Lung (tissue), 12 donors: ENCODE data around the gene CEP43. TPM values are rescaled to one million over a fixed set of nuclear protein-coding genes. Genes with fewer than 3 reads are reported as not detected.

Source experiments
- ATAC-seq: fragments of 200-7000 bp; cut with Tn5 transposase; one replicate; pipeline ENCODE4 v1.9.1; 2020; ENCODE audit warnings: moderate number of reproducible peaks; ENCODE audit not compliant: insufficient read depth, low FRiP score
- DNase-seq, 3 donors: peaks; one replicate each; pipeline ENCODE4 v3.0.0-alpha.2; 2013 to 2017
- H3K27ac ChIP-seq, 2 donors: one replicate each; pipeline ENCODE4 v1.5.1; 2013; ENCODE audit warnings: mild to moderate bottlenecking in 2 of 2, moderate library complexity in 2 of 2, control low read depth in 1 of 2, inconsistent platforms in 1 of 2, low read depth in 1 of 2, low read length in 1 of 2
- H3K27me3 ChIP-seq, 3 donors: one replicate each; pipeline ENCODE4 v1.5.1; 2013; ENCODE audit warnings: low read length in 2 of 3; ENCODE audit not compliant: control insufficient read depth in 3 of 3, insufficient read depth in 3 of 3
- H3K36me3 ChIP-seq, 4 donors: one replicate each; pipeline ENCODE4 v1.5.1; 2013; ENCODE audit warnings: low read length in 4 of 4, mild to moderate bottlenecking in 1 of 4, moderate library complexity in 1 of 4; ENCODE audit not compliant: control insufficient read depth in 4 of 4, insufficient read depth in 4 of 4
- H3K4me1 ChIP-seq, 5 donors: one replicate each; pipeline ENCODE4 v1.5.1; 2013; ENCODE audit warnings: low read length in 5 of 5, mild to moderate bottlenecking in 2 of 5, moderate library complexity in 1 of 5; ENCODE audit not compliant: control insufficient read depth in 5 of 5, insufficient read depth in 5 of 5
- H3K4me3 ChIP-seq: one replicate; pipeline ENCODE4 v1.5.1; 2013; ENCODE audit warnings: mild to moderate bottlenecking, control low read depth, moderate library complexity
- H3K9ac ChIP-seq, 2 donors: one replicate each; pipeline ENCODE4 v1.5.1; 2013; ENCODE audit warnings: low read length in 2 of 2, control low read depth in 1 of 2; ENCODE audit not compliant: insufficient read depth in 1 of 2
- H3K9me3 ChIP-seq, 4 donors: one replicate each; pipeline ENCODE4 v1.5.1; 2013; ENCODE audit warnings: low read length in 3 of 4, mild to moderate bottlenecking in 1 of 4, moderate library complexity in 1 of 4; ENCODE audit not compliant: control insufficient read depth in 4 of 4, insufficient read depth in 3 of 4
- WGBS, 2 donors: extraction: QIAGEN DNeasy Blood & Tissue Kit; methylation state at CpG; one replicate each; pipeline ENCODE4 v1.1.7; 2013; 5-methylcytosine and 5-hydroxymethylcytosine counted together
- polyA plus RNA-seq, 2 donors: library from polyadenylated mRNA; stranded (reverse); fragments of 200-250 nt; gene quantifications; one replicate each; pipeline ENCODE4 v1.2.1, GENCODE V29; 2013
- total RNA-seq, 2 donors: library from RNA; depleted of rRNA in 1 of 2; stranded (reverse); fragments of >200 nt in 1 of 2; gene quantifications; one replicate each; pipeline ENCODE4 v1.2.1, GENCODE V29; 2014 to 2021
- TF ChIP-seq, protein P1 (sequence below): IDR thresholded peaks from 2 replicates; pipeline ENCODE4 v1.5.1; 2012; ENCODE audit warnings: mild to moderate bottlenecking; ENCODE audit errors: control extremely low read depth, extremely low read depth
- donor health status: control.
- donor health status: control.
- donor health status: Bipolar disorder and iron deficiency.
- donor health status: healthy.
- donor health status: DM: yes; HTN: yes; CAD: no.

CEP43 gene
- total and polyA plus RNA-seq, 4 donors, result 6.6 to 43.2 (median 10.3) TPM

DNA sequence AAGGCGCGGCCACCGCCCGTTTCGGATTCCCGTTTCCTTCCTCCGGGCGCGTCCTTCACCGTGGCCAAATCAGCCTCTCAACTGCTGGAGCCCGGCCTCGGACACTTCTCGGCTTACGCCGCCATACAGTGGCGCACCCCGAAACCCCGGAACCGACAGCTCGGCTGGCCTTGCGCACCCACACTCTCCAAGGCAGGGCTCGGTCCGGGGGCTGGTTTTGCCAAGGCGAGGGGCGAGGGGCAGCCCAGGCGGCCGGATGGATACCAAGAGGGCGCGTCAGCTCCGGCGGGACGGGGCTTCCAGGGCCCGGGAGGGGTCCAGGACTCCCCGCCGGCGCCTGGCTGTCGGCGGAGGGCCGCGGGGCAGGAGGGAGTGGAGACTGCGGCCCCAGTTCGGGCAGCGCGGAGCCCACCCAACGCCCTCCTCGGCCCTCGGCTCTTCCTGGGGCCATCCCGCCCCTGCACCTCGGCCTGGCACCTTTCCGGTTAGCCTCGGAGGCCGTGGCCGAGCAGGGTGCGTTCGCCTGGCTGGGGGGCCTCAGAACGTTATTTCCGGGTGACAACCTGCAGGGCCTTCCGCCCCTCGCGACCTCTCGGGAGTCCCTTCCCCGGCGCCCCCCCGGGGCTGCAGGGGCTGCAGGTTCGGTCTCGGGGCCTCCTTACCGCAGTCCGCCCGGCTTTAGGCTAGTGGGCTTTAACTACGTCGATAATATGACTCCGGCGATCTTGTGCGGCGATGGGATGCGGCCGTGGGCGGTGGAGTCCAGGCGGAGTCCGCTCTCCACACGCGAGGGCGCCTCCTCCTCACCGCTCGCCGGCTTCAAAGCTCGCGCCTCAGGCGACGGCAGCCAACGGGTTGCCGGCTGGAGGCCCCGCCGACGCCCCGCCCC is 697 bp upstream of the CEP43 start:
- Histone ChIP-seq H3K36me3 (peaks cover 0 to 7% (median 2%) of the 10 kb centered on the region in 4 donors), H3K9me3 (peaks cover 0 to 2% (median 0%) of the 10 kb centered on the region in 4 donors), H3K27me3 (no peaks in the 10 kb centered on the region), H3K9ac (no peak overlapping the region), H3K4me3 (peak overlapping the region; percentile 93), H3K27ac (peak overlapping the region in 1 of 2 donors; percentile 84), H3K4me1 (peaks cover 4 to 24% (median 9%) of the 10 kb centered on the region in 5 donors)
- TF ChIP-seq, protein P1, sequence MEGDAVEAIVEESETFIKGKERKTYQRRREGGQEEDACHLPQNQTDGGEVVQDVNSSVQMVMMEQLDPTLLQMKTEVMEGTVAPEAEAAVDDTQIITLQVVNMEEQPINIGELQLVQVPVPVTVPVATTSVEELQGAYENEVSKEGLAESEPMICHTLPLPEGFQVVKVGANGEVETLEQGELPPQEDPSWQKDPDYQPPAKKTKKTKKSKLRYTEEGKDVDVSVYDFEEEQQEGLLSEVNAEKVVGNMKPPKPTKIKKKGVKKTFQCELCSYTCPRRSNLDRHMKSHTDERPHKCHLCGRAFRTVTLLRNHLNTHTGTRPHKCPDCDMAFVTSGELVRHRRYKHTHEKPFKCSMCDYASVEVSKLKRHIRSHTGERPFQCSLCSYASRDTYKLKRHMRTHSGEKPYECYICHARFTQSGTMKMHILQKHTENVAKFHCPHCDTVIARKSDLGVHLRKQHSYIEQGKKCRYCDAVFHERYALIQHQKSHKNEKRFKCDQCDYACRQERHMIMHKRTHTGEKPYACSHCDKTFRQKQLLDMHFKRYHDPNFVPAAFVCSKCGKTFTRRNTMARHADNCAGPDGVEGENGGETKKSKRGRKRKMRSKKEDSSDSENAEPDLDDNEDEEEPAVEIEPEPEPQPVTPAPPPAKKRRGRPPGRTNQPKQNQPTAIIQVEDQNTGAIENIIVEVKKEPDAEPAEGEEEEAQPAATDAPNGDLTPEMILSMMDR, result no peak
- DNase-seq, result peak; percentile 13 to 18 (median 15)
- ATAC-seq, result no peak
- 0 to 1% methylated on average over 82 to 96 of the region's 96 CpGs for WGBS, 2 donors

- H3K27me3 ChIP-seq, result no peaks in the 10 kb centered on the region
- TF ChIP-seq, protein P1, result no peak
- peaks cover 0 to 11% (median 4%) of the 10 kb centered on the region in 4 donors for H3K36me3 ChIP-seq
- WGBS, 2 donors, result 1 to 4% methylated on average over 10 of the region's 10 CpGs
- DNase-seq, result peak in 2 of 3 donors; percentile 31 to 42
- peaks cover 4 to 24% (median 9%) of the 10 kb centered on the region in 5 donors for H3K4me1 ChIP-seq
- peak overlapping the region in 1 of 2 donors; percentile 64 for H3K9ac ChIP-seq
- H3K9me3 ChIP-seq, result peaks cover 0 to 2% (median 0%) of the 10 kb centered on the region in 4 donors
- H3K27ac ChIP-seq, result peak overlapping the region in 1 of 2 donors; percentile 71
- ATAC-seq, result no peak
- peak overlapping the region; percentile 93 for H3K4me3 ChIP-seq
These were observed 672 bp downstream of the CEP43 start for GRCh38 chr6:166999884-167000253.

DNA sequence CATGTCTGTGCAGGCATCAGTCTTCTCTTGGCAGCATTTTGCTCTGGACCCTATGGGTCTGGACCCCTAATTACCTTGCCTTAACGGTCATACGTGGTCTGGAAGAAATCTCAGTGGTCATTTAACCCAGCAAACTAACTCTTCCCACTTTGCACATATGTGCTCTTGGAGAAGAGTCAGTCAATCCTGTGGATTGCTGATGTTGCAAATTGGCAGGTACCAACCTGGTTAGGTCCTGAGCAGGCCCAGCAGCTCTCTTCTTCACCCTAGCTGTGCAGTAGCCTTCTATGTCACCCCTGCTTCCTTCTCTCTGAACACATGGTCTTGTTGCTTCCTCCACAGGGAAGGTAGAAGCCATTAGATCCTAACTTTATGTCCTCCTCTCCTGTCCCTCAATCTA is 1.6 kb downstream of the CEP43 start:
- peaks cover 0 to 2% (median 0%) of the 10 kb centered on the region in 4 donors for H3K9me3 ChIP-seq
- TF ChIP-seq, protein P1, result no peak
- ATAC-seq (no peak), DNase-seq (no peak)
- peaks cover 4 to 24% (median 9%) of the 10 kb centered on the region in 5 donors for H3K4me1 ChIP-seq
- no peak overlapping the region for H3K27ac ChIP-seq
- no peak overlapping the region for H3K4me3 ChIP-seq
- no peaks in the 10 kb centered on the region for H3K27me3 ChIP-seq
- 85% methylated on average over 2 of the region's 2 CpGs for WGBS, 2 donors
- no peak overlapping the region for H3K9ac ChIP-seq
- peaks cover 0 to 11% (median 5%) of the 10 kb centered on the region in 4 donors for H3K36me3 ChIP-seq
